Astrocyte of the hippocampus (primary cell): Measurements from ENCODE around the gene VGLL4.

ENCODE experiments used
- DNase-seq: peaks from one replicate; pipeline ENCODE4 v3.0.0; 2011; ENCODE audit warnings: low read depth, low spot score

The VGLL4 gene

DNA sequence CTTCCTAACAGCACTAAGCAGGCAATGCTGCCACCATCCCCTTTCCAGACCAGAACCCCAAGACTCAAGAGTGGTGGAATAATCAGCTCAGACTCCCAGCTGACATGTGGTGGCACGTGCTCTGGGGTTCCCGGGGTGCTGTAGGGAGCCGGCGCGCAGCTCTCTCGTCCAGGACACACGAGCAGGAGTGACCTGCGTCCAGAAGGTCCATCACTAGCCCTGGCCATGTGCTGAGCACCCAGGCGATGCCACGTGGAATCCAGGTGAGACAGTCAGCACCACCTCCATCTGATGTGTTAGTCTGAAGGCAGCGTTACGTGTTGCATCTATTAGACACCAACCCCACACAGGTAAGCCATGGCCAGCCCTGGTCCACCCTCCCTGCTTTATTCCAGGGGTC lies 78.2 kb downstream of the VGLL4 start:
- DNase-seq = no peak

DNA sequence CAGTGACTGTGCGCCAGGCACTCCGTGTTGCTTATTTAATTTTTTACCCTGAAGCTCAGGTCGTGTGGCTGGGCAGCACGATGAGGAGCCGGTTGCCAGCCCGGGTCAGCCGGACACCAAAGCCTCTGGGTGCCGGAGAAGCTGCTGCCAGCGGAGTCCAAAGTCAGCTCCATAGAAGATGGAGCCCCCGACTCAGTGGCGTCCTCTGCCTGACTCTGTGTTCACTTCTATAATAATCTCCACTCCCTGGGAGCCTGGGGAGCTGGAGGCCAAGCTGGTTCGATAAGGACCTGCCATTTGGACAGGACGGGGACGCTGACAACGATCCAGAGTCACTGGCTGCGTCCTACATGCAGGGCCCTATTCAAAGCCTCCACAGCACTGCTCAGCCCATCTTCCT lies 78.6 kb downstream of the VGLL4 start:
- no peak for DNase-seq

DNA sequence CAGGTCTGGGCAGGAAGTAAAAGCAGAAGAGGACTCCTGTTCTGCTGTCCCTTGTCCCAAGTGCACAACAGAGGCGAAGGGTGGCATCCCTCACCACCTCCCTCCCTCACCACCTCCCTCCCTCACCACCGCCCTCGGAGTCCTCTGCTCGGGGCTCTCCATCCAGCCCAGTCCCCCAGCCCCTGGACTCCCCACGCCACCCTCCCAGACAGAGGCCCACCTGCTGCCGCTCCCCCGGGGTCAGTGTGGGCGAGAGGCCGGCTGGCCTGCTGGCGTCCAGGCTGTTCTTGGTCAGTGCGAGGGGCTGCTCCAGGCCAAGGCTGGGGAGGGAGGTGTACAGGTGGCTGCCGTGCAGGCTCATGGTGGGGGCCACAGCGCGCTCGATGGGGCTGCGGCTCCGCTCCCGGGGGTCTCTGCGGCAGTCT lies 79.1 kb downstream of the VGLL4 start:
- DNase-seq = no peak

DNA sequence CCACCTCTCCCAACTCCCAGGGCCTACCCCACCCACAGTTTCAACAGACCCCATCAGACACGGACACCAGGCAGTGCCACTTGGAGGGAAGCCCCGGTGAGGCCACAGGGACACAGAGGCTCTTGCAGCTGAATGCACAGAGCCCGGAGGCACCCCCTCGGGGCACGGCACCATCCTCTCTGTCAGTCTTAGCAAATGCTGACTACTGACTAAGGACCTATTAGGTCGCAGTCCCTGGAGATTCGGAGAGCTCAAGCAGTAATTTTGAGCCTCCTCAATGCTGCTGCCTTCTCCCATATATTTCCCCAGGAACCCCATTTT lies 79.9 kb downstream of the VGLL4 start:
- no peak for DNase-seq

DNA sequence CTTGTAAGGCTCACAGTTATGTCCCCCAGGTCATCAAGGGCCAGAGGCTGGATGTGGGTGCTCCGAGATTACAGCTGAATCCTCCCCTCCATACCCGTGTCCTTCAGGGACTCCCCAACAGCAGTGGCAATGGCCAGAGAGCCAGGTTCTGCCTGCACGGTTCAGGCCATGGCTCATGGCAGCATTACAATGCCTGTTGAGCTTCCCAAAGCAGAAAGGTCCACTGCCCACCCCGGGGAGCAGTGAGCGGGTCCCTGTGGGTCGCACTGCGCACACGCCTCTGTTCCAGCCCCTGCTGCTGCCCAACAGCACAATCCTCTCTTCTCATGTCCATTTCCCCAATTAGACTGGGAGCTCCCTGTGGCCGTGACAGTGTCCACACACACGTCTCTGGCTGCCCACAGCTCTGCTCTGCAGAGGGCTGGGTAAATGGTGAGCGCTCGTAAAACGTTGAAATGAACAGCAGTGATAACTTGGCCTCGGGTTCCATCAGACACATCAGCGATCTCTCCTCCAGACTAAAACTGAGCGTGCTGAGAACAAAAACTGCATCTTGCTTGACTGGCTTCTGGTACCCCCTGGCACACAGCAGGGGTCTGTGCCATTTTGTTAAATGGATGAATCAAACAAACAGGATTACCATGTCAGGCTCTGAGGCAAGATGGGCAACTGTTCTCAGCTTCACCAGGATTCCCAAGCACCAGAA lies 80.4 kb downstream of the VGLL4 start:
- DNase-seq = no peak

DNA sequence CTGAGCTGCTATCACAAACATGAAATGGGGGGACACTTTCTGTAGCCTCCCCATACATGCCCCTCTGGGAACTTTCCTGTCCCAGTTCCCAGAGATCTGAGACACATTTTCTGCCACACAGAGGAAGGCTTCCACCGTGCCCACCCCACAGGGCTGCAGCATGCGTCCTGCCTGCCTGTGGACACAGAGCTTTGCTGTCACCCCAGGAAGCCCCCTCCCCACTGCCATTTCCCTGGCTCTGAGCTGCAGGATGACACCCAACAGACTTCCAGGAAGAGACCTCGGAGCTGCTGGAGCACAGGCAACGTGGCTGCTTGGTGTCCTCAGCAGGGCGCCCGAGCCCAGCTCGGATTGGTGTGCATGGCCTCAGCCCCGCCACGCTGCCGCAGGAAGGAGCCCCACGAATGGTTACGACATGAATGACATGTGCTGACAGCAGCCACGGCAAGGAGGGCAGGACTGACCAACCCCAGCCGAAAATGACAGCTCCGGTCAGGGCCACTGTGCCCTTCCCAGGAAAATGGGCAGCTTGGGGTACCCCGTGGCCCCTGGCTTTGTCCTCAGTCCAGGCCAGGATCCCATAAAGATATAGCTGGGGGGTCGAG lies 81.3 kb downstream of the VGLL4 start:
- DNase-seq = no peak

DNA sequence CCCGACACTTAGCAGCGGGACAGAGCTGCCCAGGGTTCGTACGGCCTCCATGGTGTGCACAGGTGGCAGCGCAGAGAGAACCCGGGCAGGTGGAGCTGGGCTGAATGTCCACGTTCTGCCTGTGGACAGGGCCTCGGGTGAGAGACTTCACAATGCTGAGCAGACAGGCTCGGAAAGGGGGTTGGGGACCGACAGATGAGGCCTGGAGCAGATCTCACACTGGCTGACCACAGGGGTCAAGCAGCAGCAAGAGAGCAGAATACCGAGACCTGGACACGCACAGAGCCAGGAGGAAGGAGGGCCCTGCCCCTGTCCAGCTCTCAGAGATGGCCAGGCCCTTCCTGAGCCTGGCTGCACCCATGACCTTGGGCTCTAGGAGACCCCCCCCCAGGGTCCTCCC lies 83.0 kb downstream of the VGLL4 start:
- no peak for DNase-seq

DNA sequence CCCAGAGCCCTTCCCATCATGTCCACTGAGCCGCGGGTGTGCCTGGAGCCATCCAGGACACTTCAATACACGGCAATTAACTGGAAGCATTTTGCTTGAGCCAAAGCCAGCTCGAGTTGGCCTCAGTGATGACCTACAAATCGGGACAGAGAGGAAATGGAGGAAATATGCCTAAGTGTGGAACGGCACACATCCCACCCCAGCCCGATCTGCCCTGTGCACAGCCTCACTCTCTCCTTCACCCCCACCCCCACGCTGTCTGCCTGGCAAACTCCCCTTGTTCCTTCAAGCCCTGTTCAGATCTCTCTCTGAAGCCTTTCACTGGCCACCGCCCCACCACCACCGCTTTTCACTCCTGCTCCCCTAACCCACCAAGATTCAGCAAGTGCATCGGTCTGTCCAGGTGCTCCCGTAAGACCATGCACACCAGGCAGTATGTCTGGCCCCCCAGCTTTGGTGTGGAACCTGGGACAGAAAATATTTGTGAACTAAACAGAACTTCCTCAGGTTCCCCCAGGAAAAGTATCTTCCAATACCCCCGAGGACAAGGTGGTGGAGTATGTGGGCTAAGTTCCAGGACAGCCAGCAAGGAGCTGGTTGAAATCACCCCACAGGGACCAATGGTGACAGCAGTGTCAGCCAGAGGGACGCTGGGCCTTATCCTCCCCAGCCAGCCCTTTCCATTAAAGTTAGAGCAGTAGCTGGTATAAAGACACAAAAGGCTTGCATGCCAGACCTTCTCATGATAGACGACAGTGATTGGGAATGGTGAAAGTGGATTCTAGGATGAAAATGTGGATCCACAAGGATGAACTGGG lies 83.7 kb downstream of the VGLL4 start:
- no peak for DNase-seq

DNA sequence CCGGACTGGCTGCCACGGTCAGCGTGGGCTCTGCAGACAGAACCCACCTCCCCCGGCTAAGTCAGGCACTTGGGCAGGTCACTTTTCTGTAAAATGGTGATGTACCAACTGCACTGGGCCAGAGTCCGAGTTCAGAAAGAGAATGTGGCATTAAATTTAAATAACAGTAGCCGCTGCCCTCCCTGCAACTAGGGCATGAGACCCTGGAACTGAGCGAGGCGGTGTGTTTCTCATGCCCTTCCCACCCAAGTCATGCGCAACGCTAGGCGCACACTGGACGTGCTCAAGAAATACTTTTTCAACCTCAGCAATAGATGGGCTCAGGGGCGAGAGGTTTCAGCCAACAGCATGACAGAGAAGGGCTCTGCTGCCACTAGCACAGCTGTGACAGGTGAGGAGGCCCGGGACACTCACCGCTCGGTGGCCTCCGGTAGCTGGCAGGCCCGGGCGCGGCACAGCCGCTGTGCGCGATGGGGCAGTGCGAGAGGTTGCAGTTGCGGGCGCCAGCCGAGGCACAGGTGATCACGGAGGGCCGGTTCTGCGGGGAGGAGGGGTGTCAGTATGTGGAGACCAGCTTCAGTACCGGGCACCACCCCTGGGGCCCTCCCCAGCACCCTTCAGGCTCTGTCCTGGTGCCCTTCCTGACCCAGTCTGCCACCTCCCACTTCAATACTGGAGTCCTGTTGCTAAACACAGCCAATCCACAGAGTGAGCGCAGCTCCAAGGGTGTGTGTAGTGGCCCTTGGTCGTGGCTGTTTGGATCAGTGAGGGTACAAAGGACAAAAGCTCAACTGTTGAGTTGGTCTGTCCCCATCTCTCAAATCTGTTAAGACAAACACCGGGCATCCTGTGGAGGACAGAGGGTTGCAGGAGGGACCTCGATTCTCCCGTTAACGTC lies 84.5 kb downstream of the VGLL4 start:
- no peak for DNase-seq

DNA sequence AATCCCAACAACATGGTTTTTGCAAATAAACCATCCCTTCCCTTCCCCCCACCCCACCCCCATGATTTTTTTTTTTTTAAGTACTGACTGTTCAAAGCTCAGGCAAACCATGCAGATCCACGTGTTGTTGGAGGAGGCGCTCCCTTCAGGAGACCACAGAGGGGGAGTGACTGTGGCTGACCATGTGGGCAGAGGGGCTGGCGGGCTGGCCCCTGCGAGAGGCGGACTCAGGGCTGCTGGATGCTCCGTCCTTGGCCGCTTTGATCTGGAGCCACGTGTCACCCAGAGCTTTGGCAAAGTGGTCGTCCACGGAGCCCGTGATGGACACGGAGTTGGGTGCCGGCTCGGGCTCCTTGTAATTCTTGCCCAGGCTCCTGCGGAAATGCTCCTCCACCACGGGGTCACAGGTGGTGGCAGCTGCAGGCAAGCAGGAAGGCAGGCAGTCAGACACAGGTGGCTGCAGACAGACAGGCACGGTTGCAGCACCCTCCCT lies 85.3 kb downstream of the VGLL4 start:
- peak; percentile 52 for DNase-seq

DNA sequence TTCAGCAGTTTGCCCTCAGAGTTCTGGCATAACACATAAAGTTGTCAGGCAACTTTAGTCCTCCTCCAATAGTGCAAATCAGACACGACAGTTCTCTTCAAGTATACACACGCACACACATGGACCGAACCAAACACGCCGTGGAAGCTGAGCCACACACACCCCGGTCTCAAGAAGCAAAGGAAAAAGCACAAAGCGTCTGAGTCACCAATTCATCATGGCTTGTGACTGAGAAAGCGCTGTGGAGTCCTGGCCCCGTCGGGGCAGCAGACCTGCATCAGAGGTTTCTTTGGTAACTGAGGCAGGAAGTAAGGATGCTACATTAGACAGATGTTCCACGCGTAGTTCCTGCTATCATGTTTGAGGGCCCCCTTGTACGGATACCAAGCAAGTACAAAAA lies 85.7 kb downstream of the VGLL4 start:
- DNase-seq = peak; percentile 83

DNA sequence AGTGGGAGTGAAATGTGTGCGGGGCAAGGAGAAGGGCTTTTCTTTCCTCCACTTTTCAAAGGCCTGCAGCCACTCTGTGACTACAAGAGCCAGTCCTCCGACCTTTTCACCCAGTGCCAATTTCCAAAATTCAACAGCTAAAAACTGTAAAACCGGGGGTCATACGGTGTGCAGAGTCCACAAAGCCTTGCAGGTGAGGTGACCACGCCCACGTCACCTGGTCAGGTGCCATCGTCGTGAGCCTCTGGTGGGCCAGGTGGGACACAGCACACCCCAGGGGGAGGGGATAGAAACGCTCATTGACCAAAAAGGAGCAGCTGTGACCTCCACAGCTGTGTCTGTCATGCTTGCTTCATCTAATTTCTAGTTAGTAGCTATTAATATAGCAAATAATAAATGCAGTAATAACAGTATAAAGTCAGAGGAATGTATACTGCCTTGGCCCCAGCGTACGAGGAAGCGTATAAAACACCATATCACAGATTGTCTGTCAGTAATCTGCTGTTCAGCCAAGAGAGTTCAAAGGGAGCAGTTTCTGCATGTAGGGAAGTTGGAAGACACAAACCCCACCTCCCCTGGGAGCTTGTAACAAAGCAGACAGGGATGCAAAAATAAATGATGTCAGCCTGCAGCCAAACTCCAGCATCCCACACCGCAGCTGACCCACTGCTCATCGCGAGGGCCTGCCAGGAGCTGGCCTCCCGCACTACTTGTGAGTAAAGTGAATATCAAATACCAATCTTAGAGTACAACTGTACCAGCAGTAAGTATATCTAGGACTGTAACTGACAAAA lies 86.7 kb downstream of the VGLL4 start:
- peak; percentile 90 for DNase-seq

DNA sequence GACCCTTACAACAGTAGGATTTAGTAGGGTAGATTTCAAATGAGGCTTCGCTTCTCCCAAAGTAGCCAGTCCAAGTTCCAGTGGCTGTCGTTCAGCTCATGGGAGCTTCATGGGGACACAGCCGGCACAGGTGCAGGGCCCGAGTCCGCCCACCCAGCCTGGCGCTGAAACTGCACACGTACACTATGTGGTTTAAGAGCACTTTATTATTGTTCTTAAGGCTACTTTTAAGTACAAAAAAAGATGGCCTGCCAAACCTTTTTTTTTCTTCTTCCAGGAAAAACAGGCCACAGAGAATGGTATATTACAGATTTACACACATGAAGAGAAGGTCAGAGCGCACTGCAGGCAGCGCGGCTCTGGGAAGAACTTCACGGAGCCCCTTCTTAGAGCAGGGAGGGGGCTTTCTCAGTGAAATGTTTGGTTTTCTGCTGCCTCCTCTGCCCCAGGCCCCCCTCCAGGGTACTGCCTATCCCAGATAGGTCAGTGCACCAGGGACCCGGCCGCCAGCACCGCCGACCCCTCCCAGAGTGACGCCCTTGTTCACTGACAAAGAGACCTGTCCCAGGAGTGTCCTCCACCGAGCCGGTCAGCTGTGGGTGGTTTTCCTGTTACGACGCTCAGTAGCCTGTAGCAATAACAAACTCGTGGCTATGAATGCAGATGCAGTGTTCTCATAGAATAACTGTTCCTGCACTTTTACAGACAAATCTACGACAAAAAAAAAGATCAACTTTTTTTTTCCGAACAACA lies 87.7 kb downstream of the VGLL4 start:
- DNase-seq = no peak

DNA sequence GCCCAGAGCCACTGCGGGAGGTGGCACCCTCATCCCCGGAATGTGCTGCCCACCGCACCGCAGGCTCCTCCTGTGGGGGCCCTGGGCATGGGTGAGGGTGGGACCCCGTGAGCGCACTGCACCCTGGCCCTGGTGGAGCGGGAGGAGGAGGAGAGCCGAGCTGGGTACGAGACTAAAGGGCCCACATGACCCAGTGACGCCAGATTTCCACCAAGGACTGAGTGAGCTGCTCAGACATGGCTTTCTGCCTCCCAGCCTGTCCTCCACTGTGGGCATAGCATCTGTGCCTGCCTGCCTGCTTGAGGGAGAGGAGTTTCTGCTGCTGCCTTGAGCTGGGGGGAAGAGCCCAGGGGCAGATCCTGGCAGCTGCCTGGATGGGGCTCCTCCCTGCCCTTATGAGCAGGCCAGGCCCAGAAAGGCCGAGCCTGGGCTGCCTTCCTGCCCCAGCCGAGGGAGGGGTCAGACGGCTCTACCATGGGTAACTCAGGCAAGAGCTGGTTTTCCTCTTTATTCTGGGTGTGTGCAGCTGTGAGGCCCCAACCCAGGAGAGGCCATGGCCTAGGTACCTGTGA lies 88.4 kb downstream of the VGLL4 start:
- DNase-seq = no peak

DNA sequence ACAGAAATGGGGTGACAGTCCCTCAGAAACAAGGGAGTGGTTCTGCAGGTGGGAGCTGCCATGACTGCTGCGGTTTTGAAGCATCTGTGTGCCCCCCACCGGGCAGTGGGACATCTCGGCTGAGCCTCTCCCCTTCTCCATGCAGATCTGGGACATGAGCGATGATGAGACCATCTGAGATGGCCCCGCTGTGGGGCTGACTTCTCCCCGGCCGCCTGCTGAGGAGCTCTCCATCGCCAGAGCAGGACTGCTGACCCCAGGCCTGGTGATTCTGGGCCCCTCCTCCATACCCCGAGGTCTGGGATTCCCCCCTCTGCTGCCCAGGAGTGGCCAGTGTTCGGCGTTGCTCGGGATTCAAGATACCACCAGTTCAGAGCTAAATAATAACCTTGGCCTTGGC lies 89.0 kb downstream of the VGLL4 start:
- no peak for DNase-seq

DNA sequence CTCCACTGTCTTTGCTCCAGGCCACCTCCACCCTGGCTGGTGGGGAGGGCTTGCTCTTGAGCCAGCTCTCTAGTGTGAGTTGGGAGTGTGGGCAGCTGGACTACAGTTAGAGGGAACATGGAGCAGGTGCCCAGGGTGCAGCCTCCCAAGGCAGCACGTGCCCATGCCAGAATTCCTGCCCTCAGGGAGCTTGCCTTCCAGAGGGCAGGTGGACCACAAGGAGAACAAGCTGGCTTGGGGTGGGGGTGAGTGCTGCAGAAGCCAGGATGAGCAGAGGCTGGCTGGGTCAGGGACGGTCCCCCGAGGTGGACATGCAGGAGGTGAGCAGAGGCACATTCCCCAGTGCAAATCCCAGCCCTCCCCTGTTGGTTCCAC lies 89.5 kb downstream of the VGLL4 start:
- DNase-seq = no peak

DNA sequence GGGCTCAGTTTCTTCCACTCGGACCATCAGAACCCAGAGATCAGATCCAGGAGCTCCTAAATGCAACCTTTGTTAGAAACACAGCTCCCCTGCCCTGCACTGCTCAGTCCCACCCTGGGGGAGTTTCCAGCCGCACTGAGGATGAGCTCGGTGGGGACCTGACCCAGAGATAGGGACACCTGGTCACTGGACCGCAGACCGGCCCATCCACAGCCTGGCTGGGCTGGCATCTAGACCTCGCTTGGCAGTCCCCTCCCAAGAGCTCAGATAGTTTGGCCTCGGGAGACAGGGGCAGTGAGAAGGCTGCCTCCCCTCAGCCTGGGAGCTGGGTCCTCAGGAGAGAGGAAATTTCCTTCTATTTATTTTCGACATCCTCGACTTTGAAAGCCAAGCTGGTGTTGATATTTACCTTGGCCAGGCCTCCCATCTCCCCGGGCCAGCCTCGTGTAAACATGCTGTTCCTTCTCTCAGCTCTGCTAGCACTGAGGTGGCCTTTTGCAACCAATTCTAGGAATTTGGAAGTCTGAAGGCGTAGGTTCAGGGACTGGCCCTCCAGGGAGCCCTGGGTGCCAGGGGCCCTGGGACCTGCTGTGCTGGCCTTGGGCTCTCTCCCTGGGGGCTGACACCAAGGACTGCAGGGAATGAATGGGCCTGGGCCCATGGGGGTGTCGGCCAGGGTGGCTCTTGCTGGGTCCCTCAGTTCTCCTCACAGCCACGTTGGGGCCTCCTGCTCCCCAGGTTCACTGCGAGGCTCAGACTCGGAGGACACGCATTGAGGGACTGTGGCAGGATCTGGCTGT lies 90.1 kb downstream of the VGLL4 start:
- DNase-seq = peak; percentile 77

DNA sequence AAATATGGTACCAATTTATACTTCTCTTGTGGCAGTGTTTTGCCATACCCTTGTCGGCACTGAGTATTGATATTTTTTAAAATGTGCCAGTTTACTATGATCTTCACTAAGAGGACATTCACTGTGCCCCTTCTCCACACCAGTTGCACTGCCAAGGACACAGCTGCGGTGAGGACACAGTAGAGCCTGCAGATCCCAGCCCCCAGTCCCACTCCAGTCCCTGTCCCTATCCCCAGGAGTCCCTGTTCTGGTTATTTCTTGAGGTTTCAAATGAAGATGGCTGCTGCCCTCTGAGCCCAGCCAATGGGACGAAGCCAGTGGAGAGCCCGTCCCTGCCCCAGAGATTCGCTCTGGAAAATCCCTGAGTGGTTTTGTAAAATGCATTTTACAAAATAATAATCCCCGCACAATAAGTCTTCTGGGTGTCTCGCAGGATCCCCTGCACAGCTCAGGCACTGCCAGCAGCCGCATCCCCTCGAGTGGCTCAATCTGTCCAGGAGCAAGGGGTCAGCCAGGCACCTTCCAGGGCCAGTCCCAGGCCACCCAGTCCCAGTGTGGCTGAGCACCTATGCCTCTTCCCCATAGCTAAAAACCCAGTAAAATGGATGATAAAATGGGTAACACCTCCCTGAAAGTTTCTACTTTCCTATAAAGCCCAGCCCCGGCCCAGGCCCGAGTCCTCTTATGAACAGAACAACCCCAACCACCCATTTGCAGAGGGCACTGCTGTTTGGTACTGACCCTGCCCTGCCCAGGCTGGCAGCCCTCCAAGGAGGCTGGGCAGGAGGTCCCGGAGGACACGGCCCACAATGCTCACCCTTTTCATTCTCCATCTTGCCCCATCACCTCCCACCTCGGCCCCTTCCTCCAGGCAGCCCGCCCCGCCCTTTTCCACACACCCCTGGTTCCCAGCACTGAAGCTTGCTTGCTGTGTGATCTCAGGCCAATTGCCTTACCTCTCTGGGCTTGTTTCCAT lies 91.1 kb downstream of the VGLL4 start:
- no peak for DNase-seq
